ENCODE measurements around the gene PACSIN3.
A peak's percentile ranks its signal among the peaks of the same experiment; 100 is the strongest.

PACSIN3 gene

GRCh38 chr11:47177846-47178245, 8.4 kb downstream of the PACSIN3 start:
- POLR2A ChIA-PET: interaction anchor here (0.6 to 2.3 kb wide), 6 partner anchors 9 to 176 kb away, joined by 3 to 18 read pairs (median 4); partner anchors contain the start of genes ACP2 and DDB2
- no peak for DNase-seq (ENCODE audit: extremely low spot score)
- TF ChIP-seq TARDBP (IDR thresholded peaks at IDR 0.05) (no peak), CTBP1 (IDR thresholded peaks at IDR 0.05; ENCODE audit: borderline replicate concordance) (no peak), ZNF384 (IDR thresholded peaks at IDR 0.05) (no peak), FOXA1 (IDR thresholded peaks at IDR 0.05) (no peak), PKNOX1 (IDR thresholded peaks at IDR 0.05) (no peak), FOXM1 (IDR thresholded peaks at IDR 0.05; ENCODE audit: borderline replicate concordance) (no peak), BHLHE40 (IDR thresholded peaks at IDR 0.05; ENCODE audit: borderline replicate concordance) (no peak), SP1 (IDR thresholded peaks at IDR 0.05) (no peak), ARNT (IDR thresholded peaks at IDR 0.05) (no peak), L3MBTL2 (conservative IDR thresholded peaks at IDR 0.05) (no peak), NFRKB (IDR thresholded peaks at IDR 0.05) (no peak), FOXK2 (IDR thresholded peaks at IDR 0.05) (no peak), HDGF (IDR thresholded peaks at IDR 0.05; ENCODE audit: borderline replicate concordance) (no peak), ELF4 (IDR thresholded peaks at IDR 0.05) (no peak), LEF1 (IDR thresholded peaks at IDR 0.05; ENCODE audit: borderline replicate concordance) (no peak), SUZ12 (IDR thresholded peaks at IDR 0.05) (no peak)
- CTCF ChIA-PET: interaction anchor here (0.6 to 2.7 kb wide), 7 partner anchors 10 to 177 kb away, joined by 3 to 25 read pairs (median 4); partner anchors contain the start of gene ACP2

GRCh38 chr11:47177229-47177845, 8.9 kb downstream of the PACSIN3 start:
- ChIA-PET CTCF (interaction anchor here (0.6 to 2.7 kb wide), 7 partner anchors 10 to 270 kb away, joined by 3 to 25 read pairs (median 4); partner anchors contain the start of gene ACP2), POLR2A (interaction anchor here (0.6 to 2.3 kb wide), 6 partner anchors 14 to 177 kb away, joined by 3 to 18 read pairs (median 4); partner anchors contain the start of genes ACP2 and DDB2)
- TF ChIP-seq TARDBP (IDR thresholded peaks at IDR 0.05) (0 out of 2 replicates have a peak, but pooled peaks have one; percentile 54), FOXK2 (IDR thresholded peaks at IDR 0.05) (no peak), SP1 (IDR thresholded peaks at IDR 0.05) (no peak)
- peak; percentile 61 for DNase-seq (ENCODE audit: extremely low spot score)

GRCh38 chr11:47176328-47177228, 9.7 kb downstream of the PACSIN3 start, which contains the start of gene ARFGAP2:
TSS of gene ARFGAP2 (minus strand) at chr11:47176879. CDS start at chr11:47176853, 26 bp downstream.
- TF ChIP-seq FOXK2 (IDR thresholded peaks at IDR 0.05): no peak
- TF ChIP-seq TARDBP (IDR thresholded peaks at IDR 0.05): no peak
- TF ChIP-seq PKNOX1 (IDR thresholded peaks at IDR 0.05): peak; percentile 93
- no peak for TF ChIP-seq ZNF384 (IDR thresholded peaks at IDR 0.05)
- TF ChIP-seq HDGF (IDR thresholded peaks at IDR 0.05; ENCODE audit: borderline replicate concordance): peak; percentile 19; the same call in 1 of the 2 replicates
- TF ChIP-seq L3MBTL2 (conservative IDR thresholded peaks at IDR 0.05): no peak
- TF ChIP-seq FOXM1 (IDR thresholded peaks at IDR 0.05; ENCODE audit: borderline replicate concordance): no peak; the same call in 1 of the 2 replicates
- TF ChIP-seq FOXA1 (IDR thresholded peaks at IDR 0.05): no peak
- DNase-seq (ENCODE audit: extremely low spot score): peak; percentile 99
- ChIA-PET CTCF (interaction anchor here (0.6 to 2.7 kb wide), 2 partner anchors 11 to 270 kb away, joined by 3 to 12 read pairs; no protein-coding TSS in a partner anchor), POLR2A (interaction anchor here (0.6 to 2.3 kb wide), 2 partner anchors 13 to 72 kb away, joined by 3 to 18 read pairs; partner anchors contain the start of gene ACP2)

- CTCF ChIA-PET: no interaction called here
- TF ChIP-seq LEF1 (IDR thresholded peaks at IDR 0.05; ENCODE audit: borderline replicate concordance): no peak
- no peak for DNase-seq (ENCODE audit: extremely low spot score)
- POLR2A ChIA-PET: no interaction called here
Measured at GRCh38 chr11:47175746-47176327, 10.4 kb downstream of the PACSIN3 start.

- ChIA-PET POLR2A (interaction anchor here (1.2 kb wide), 1 partner anchor 76 kb away, joined by 7 read pairs; the partner anchor contains the start of gene ACP2), CTCF (interaction anchor here (1.2 kb wide), 1 partner anchor 20 kb away, joined by 3 read pairs; no protein-coding TSS in a partner anchor)
- no peak for DNase-seq (ENCODE audit: extremely low spot score)
- TF ChIP-seq ZNF384 (IDR thresholded peaks at IDR 0.05) (no peak), SUZ12 (IDR thresholded peaks at IDR 0.05) (no peak), TARDBP (IDR thresholded peaks at IDR 0.05) (no peak), FOXM1 (IDR thresholded peaks at IDR 0.05; ENCODE audit: borderline replicate concordance) (no peak), FOXK2 (IDR thresholded peaks at IDR 0.05) (no peak)
Measured at GRCh38 chr11:47172740-47173336, 13.4 kb downstream of the PACSIN3 start.

GRCh38 chr11:47171856-47172255, 14.4 kb downstream of the PACSIN3 start:
- ChIA-PET POLR2A (interaction anchor here (0.9 to 1.2 kb wide), 2 partner anchors 77 to 183 kb away, joined by 3 to 7 read pairs; partner anchors contain the start of gene ACP2), CTCF (interaction anchor here (1.2 kb wide), 1 partner anchor 19 kb away, joined by 3 read pairs; no protein-coding TSS in a partner anchor)
- DNase-seq (ENCODE audit: extremely low spot score): no peak
- TF ChIP-seq CTBP1 (IDR thresholded peaks at IDR 0.05; ENCODE audit: borderline replicate concordance) (no peak), L3MBTL2 (conservative IDR thresholded peaks at IDR 0.05) (no peak), PKNOX1 (IDR thresholded peaks at IDR 0.05) (no peak), FOXM1 (IDR thresholded peaks at IDR 0.05; ENCODE audit: borderline replicate concordance) (no peak), ELF4 (IDR thresholded peaks at IDR 0.05) (no peak), ZNF384 (IDR thresholded peaks at IDR 0.05) (no peak), HDGF (IDR thresholded peaks at IDR 0.05; ENCODE audit: borderline replicate concordance) (no peak), SUZ12 (IDR thresholded peaks at IDR 0.05) (no peak), BHLHE40 (IDR thresholded peaks at IDR 0.05; ENCODE audit: borderline replicate concordance) (no peak), LEF1 (IDR thresholded peaks at IDR 0.05; ENCODE audit: borderline replicate concordance) (no peak), TARDBP (IDR thresholded peaks at IDR 0.05) (no peak), NFRKB (IDR thresholded peaks at IDR 0.05) (no peak), FOXA1 (IDR thresholded peaks at IDR 0.05) (no peak), FOXK2 (IDR thresholded peaks at IDR 0.05) (no peak), SP1 (IDR thresholded peaks at IDR 0.05) (no peak), ARNT (IDR thresholded peaks at IDR 0.05) (no peak)
